ENCODE measurements around the gene NTHL1.

NTHL1 gene

DNA sequence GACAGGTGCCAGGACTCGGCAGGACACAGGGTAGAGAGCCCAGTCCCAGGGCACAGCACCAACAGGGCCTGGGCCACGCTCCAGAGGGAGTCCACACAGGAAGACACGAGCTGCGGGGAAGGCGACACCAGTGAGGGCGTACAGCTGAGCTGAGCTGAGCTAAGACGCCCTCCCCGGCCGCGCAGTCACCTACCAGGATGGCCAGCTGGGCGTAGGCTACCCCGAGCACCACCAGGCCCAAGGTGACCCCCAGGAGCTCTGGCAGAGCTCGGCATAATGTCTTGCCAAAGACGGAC, 42.8 kb upstream of the NTHL1 start:
- Histone ChIP-seq H3K4me1 (ENCODE audit: control insufficient read depth, insufficient read depth, low read length, poor library complexity, severe bottlenecking) (peaks cover 7% of the 10 kb centered on the region), H3K36me3 (ENCODE audit: control insufficient read depth, insufficient read depth, low read length) (peaks cover 63% of the 10 kb centered on the region), H3K27ac (ENCODE audit: low read depth, low read length, severe bottlenecking) (no peak overlapping the region), H3K9me3 (ENCODE audit: control insufficient read depth, low read length) (no peaks in the 10 kb centered on the region), H3K4me3 (ENCODE audit: extremely low read depth, insufficient read depth, low read length, poor library complexity, severe bottlenecking) (no peak overlapping the region)
- 93 to 97% methylated on average over 12 to 14 of the region's 14 CpGs for WGBS, 2 experiments (ENCODE audit: insufficient coverage in 2 of 2)

DNA sequence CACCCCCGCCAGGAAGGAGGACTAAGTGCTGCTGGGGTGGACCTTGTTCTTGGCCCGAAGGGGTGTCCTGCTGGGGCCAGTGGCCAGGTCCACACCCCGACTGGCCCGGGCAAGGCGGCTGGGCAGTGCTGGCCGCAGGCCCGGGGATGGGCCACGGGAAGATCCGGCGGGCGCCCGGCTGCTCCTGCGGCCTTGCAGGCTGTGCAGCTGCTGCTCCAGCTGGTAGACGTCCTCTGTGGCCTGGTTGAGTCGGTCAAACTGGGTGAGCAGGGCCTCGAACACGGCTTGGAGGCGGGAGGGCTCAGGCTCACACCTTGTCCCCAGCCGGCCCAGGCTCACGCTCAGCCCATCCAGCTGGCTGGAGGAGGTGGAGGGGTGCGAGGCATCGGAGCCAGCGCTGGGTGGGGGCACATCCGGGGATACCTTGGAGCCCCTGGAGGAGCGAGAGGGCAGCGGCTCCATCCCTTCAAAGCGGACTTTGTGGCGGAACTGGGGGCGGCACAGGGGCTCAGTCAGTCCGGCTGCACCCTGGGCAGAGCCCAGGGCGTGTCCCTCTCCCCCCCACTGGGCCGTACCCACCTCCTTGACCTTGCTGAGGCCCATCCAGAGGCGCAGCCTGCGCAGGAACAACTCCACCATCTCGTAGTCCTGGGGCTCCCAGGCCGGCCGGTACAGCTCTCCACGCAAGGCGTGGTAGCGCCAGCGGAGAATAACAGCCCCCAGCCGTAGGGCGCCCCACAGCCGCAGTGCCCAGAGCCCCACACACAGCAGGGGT, 42.3 kb upstream of the NTHL1 start:
- Histone ChIP-seq H3K4me1 (ENCODE audit: control insufficient read depth, insufficient read depth, low read length, poor library complexity, severe bottlenecking) (peaks cover 7% of the 10 kb centered on the region), H3K9me3 (ENCODE audit: control insufficient read depth, low read length) (no peaks in the 10 kb centered on the region), H3K27ac (ENCODE audit: low read depth, low read length, severe bottlenecking) (no peak overlapping the region), H3K36me3 (ENCODE audit: control insufficient read depth, insufficient read depth, low read length) (peaks cover 63% of the 10 kb centered on the region), H3K4me3 (ENCODE audit: extremely low read depth, insufficient read depth, low read length, poor library complexity, severe bottlenecking) (no peak overlapping the region)
- WGBS, 2 experiments (ENCODE audit: insufficient coverage in 2 of 2) = 94 to 97% methylated on average over 42 to 44 of the region's 44 CpGs

DNA sequence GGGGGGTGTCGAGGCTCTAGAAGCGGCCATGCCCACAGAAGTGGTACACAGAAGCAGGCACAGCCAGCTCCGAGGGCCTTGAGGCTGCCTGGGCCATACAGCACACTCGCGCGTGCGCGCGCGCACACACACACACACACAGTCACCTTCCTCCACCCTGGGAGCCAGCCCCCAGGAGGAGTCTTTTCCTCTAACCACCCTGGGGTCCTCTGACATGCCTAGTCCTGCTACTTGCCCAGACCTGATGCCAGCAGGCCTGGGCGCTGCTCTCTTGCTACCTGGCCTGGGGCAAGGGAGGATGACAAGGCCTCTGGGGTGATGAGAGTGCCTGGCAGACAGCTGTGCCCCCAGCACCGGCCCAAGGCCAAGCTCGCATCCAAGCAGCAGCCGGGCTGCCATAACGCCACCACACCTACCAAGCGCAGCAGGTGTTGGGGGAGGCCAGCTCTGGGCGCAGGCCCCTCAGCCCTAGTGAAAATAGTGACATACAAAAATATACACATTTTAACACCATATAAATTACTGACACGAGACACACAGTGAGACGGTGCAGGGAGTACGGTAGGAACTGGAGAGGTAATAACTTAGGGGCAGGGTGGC, 41.2 kb upstream of the NTHL1 start:
- peaks cover 7% of the 10 kb centered on the region for H3K4me1 ChIP-seq (ENCODE audit: control insufficient read depth, insufficient read depth, low read length, poor library complexity, severe bottlenecking)
- no peak overlapping the region for H3K4me3 ChIP-seq (ENCODE audit: extremely low read depth, insufficient read depth, low read length, poor library complexity, severe bottlenecking)
- H3K27ac ChIP-seq (ENCODE audit: low read depth, low read length, severe bottlenecking) = no peak overlapping the region
- no peaks in the 10 kb centered on the region for H3K9me3 ChIP-seq (ENCODE audit: control insufficient read depth, low read length)
- 98% methylated on average over 8 to 17 of the region's 20 CpGs for WGBS, 2 experiments (ENCODE audit: insufficient coverage in 2 of 2)
- peaks cover 65% of the 10 kb centered on the region for H3K36me3 ChIP-seq (ENCODE audit: control insufficient read depth, insufficient read depth, low read length)

DNA sequence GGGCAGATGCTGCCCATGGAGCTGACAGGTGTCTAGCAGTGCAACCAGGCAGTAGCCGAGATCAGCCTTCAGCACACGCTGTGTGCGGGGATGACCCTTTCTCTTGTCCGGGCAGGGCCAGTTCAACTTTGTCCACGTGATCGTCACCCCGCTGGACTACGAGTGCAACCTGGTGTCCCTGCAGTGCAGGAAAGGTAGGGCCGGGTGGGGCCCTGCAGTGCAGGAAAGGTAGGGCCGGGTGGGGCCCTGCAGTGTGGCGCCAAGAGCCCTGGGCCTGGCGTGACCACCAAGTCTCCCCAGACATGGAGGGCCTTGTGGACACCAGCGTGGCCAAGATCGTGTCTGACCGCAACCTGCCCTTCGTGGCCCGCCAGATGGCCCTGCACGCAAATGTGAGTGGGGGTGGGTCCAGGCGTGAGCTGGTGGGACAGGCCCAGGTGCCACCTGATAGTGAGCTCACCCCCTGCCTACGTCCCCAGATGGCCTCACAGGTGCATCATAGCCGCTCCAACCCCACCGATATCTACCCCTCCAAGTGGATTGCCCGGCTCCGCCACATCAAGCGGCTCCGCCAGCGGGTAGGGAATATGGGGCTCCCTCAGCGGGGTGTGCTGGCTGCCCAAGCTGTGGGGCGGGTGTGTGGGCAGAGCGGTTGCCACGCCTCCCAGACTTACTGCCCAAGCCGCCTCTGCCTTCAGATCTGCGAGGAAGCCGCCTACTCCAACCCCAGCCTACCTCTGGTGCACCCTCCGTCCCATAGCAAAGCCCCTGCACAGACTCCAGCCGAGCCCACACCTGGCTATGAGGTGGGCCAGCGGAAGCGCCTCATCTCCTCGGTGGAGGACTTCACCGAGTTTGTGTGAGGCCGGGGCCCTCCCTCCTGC, 40.4 kb upstream of the NTHL1 start:
- H3K27ac ChIP-seq (ENCODE audit: low read depth, low read length, severe bottlenecking) = no peak overlapping the region
- H3K4me1 ChIP-seq (ENCODE audit: control insufficient read depth, insufficient read depth, low read length, poor library complexity, severe bottlenecking) = peaks cover 7% of the 10 kb centered on the region
- 98% methylated on average over 39 to 41 of the region's 41 CpGs for WGBS, 2 experiments (ENCODE audit: insufficient coverage in 2 of 2)
- H3K9me3 ChIP-seq (ENCODE audit: control insufficient read depth, low read length) = no peaks in the 10 kb centered on the region
- no peak overlapping the region for H3K4me3 ChIP-seq (ENCODE audit: extremely low read depth, insufficient read depth, low read length, poor library complexity, severe bottlenecking)
- H3K36me3 ChIP-seq (ENCODE audit: control insufficient read depth, insufficient read depth, low read length) = peaks cover 59% of the 10 kb centered on the region

DNA sequence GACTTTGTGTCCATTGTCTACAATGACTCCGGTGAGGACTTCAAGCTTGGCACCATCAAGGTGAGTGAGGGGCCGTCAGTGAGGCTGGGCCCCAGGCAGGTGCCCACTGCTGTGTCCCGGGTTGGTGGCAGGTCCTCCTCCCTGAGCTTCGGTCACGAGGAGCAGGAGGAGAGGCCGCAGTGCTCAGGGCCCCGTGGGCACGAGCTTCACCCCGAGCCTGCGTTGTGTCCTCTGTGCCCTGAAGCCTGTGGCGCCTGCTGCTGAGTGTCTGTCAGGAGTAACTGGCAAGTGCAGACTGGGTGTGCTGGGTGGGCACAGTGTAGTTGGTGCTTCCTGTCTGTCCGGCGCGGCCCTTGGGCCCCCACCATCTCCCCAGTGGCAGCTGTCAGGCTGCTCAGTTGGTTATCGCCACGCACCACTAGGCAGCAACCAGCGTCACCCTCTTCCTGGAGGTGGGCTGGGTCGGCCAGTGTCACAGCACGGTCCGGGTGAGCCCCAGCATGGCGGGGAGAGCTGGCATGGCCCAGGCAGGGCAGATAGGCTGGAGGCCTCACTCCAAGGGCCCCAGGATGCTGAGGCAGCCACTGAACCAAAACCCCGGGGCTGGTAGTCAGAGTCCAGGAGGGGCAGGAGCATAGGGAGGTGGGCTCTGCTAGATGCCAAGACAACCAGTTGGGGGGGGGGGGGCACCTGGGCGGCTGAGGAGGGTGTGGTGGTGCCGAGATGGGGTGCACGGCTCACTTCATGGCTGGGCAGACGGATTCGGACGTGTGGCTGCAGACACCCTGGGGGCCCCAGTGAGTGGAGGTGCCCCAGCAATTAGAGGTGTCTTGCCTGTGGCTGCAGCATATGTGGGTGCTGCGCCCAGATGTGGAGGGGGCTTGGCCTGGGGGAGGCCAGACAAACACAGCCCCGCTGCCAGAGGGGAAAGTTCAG, 39.4 kb upstream of the NTHL1 start:
- peaks cover 58% of the 10 kb centered on the region for H3K36me3 ChIP-seq (ENCODE audit: control insufficient read depth, insufficient read depth, low read length)
- H3K4me3 ChIP-seq (ENCODE audit: extremely low read depth, insufficient read depth, low read length, poor library complexity, severe bottlenecking) = no peak overlapping the region
- H3K9me3 ChIP-seq (ENCODE audit: control insufficient read depth, low read length) = no peaks in the 10 kb centered on the region
- H3K4me1 ChIP-seq (ENCODE audit: control insufficient read depth, insufficient read depth, low read length, poor library complexity, severe bottlenecking) = peaks cover 3% of the 10 kb centered on the region
- WGBS, 2 experiments (ENCODE audit: insufficient coverage in 2 of 2) = 89 to 97% methylated on average over 26 to 27 of the region's 30 CpGs
- H3K27ac ChIP-seq (ENCODE audit: low read depth, low read length, severe bottlenecking) = no peak overlapping the region

DNA sequence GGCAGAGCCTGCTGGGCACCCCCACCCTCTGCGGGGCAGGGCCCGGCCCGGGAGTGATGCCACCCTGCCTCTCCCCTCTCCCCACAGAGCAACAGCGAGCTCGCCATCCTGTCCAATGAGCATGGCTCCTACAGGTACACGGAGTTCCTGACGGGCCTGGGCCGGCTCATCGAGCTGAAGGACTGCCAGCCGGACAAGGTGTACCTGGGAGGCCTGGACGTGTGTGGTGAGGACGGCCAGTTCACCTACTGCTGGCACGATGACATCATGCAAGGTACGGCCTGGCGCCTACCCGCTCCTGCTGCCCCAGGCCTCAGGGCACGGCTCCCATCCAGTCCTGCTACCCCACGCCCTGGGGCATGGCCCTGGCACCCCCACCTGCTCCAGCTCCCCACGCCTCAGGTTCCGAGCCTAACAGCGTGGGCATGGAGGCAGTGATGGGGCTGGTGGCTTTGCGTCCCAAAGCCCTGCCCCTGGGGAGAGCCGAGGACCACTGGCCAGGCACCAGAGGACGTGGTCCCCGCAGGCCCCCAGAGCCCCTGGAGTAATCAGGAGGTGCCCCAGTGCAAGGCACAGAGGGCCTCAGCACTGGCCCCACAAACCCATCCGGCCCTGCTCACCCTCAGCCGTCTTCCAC, 38.6 kb upstream of the NTHL1 start:
- Histone ChIP-seq H3K27ac (ENCODE audit: low read depth, low read length, severe bottlenecking) (no peak overlapping the region), H3K9me3 (ENCODE audit: control insufficient read depth, low read length) (no peaks in the 10 kb centered on the region), H3K4me1 (ENCODE audit: control insufficient read depth, insufficient read depth, low read length, poor library complexity, severe bottlenecking) (no peaks in the 10 kb centered on the region), H3K36me3 (ENCODE audit: control insufficient read depth, insufficient read depth, low read length) (peaks cover 60% of the 10 kb centered on the region), H3K4me3 (ENCODE audit: extremely low read depth, insufficient read depth, low read length, poor library complexity, severe bottlenecking) (no peak overlapping the region)
- WGBS, 2 experiments (ENCODE audit: insufficient coverage in 2 of 2) = 94 to 96% methylated on average over 22 to 24 of the region's 27 CpGs

DNA sequence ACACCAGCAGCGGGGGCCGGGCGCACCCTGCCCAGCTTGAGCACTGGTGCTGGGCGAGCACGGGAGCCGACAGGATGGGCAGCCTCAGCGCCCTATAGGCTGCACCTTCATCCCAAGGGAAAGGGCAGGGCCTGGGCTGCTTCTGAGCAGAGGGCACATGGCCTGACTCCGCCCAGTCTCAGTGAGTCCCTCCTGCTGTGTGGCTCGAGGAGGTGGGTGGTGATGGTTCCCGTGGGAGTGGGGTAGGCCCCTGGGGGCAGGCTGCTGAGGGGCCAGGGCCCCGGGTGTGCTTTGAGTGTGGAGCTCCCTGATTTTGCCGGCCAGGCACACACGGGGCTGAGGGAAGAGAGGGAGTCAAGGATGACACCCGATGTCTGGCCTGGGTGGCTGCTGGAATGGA, 38.0 kb upstream of the NTHL1 start:
- peaks cover 65% of the 10 kb centered on the region for H3K36me3 ChIP-seq (ENCODE audit: control insufficient read depth, insufficient read depth, low read length)
- H3K4me3 ChIP-seq (ENCODE audit: extremely low read depth, insufficient read depth, low read length, poor library complexity, severe bottlenecking) = no peak overlapping the region
- WGBS, 2 experiments (ENCODE audit: insufficient coverage in 2 of 2) = 95 to 96% methylated on average over 8 to 10 of the region's 14 CpGs
- H3K9me3 ChIP-seq (ENCODE audit: control insufficient read depth, low read length) = no peaks in the 10 kb centered on the region
- no peaks in the 10 kb centered on the region for H3K4me1 ChIP-seq (ENCODE audit: control insufficient read depth, insufficient read depth, low read length, poor library complexity, severe bottlenecking)
- H3K27ac ChIP-seq (ENCODE audit: low read depth, low read length, severe bottlenecking) = no peak overlapping the region

DNA sequence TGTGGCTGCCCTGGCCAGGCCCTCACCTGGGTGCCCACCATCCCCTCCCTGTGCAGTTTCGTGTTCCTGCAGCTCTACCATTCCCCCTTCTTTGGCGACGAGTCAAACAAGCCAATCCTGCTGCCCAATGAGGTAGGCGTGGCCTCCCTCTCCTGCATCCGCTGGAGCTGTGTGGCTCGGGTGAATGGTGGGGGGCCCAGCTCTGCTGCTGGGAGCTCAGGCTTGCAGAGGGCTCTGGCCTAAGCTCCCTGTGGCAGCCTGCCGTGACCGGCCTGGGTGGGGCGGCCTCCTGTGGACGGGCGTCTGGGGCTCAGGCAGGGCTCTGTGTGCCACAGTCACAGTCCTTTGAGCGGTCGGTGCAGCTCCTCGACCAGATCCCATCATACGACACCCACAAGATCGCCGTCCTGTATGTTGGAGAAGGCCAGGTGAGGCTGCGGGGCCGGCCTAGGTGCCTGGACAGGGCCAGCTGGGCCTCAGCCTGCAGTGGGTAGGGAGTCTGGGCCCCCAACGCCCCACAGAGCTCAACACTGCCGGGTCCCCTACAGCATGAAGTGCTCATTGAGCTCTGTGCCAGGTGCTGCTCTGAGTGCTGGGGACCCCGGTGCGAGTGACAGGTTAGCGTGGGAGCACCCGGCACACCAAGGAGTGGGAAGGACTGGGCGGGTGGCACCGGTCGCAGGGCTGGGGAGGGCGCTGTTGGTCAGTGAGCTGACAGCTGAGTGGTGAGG, 37.4 kb upstream of the NTHL1 start:
- Histone ChIP-seq H3K27ac (ENCODE audit: low read depth, low read length, severe bottlenecking) (no peak overlapping the region), H3K4me1 (ENCODE audit: control insufficient read depth, insufficient read depth, low read length, poor library complexity, severe bottlenecking) (no peaks in the 10 kb centered on the region), H3K4me3 (ENCODE audit: extremely low read depth, insufficient read depth, low read length, poor library complexity, severe bottlenecking) (no peak overlapping the region), H3K36me3 (ENCODE audit: control insufficient read depth, insufficient read depth, low read length) (peaks cover 69% of the 10 kb centered on the region), H3K9me3 (ENCODE audit: control insufficient read depth, low read length) (no peaks in the 10 kb centered on the region)
- WGBS, 2 experiments (ENCODE audit: insufficient coverage in 2 of 2) = 94 to 97% methylated on average over 23 to 27 of the region's 29 CpGs

DNA sequence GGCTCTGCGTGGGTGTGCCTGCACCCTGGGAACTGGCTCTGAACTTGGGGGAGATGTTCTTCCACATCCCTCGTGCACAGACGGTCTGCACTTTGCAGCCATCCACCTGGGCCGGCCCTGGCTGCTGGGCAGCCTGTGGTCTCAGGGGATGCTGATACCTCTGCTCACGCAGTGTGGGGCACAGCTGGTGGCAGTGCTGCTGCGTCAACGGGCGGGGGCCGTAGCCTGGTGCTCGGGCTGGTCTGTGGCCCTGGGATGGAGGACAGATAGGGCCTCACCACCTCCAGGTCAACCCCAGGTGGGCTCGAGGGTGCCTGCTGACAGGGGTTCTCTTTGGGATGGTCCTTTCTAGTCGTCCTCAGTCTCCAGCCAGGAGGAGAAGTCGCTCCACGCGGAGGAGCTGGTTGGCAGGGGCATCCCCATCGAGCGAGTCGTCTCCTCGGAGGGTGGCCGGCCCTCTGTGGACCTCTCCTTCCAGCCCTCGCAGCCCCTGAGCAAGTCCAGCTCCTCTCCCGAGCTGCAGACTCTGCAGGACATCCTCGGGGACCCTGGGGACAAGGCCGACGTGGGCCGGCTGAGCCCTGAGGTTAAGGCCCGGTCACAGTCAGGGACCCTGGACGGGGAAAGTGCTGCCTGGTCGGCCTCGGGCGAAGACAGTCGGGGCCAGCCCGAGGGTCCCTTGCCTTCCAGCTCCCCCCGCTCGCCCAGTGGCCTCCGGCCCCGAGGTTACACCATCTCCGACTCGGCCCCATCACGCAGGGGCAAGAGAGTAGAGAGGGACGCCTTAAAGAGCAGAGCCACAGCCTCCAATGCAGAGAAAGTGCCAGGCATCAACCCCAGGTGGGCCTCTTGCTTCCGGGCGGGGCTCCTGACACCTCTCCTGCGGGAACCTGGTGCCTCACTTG, 36.5 kb upstream of the NTHL1 start:
- Histone ChIP-seq H3K9me3 (ENCODE audit: control insufficient read depth, low read length) (no peaks in the 10 kb centered on the region), H3K27ac (ENCODE audit: low read depth, low read length, severe bottlenecking) (no peak overlapping the region), H3K4me3 (ENCODE audit: extremely low read depth, insufficient read depth, low read length, poor library complexity, severe bottlenecking) (no peak overlapping the region), H3K36me3 (ENCODE audit: control insufficient read depth, insufficient read depth, low read length) (peaks cover 70% of the 10 kb centered on the region), H3K4me1 (ENCODE audit: control insufficient read depth, insufficient read depth, low read length, poor library complexity, severe bottlenecking) (no peaks in the 10 kb centered on the region)
- 94 to 96% methylated on average over 40 to 43 of the region's 44 CpGs for WGBS, 2 experiments (ENCODE audit: insufficient coverage in 2 of 2)
